SH-SY5Y (cell line): ENCODE data around the gene ITGA2.

Experiments used
- GATA2 ChIP-seq: IDR thresholded peaks from 2 replicates; pipeline ENCODE4 v1.6.1; 2011; ENCODE audit warnings: mild to moderate bottlenecking, low read depth, low read length
- GATA3 ChIP-seq: IDR thresholded peaks from 2 replicates; pipeline ENCODE4 v1.6.1; 2011; ENCODE audit warnings: low read depth, mild to moderate bottlenecking, low read length, moderate library complexity

Gene ITGA2

GRCh38 chr5:53073348-53073747, 84.2 kb downstream of the ITGA2 start:
- TF ChIP-seq GATA3 = no peak
- TF ChIP-seq GATA2 = no peak

GRCh38 chr5:53076014-53076583, 86.9 kb downstream of the ITGA2 start:
- TF ChIP-seq GATA2 = no peak
- no peak for TF ChIP-seq GATA3

- TF ChIP-seq GATA2 (no peak), GATA3 (no peak)
These were observed 91.1 kb downstream of the ITGA2 start for GRCh38 chr5:53080271-53080670.

GRCh38 chr5:53083927-53084326, 94.8 kb downstream of the ITGA2 start:
- TF ChIP-seq GATA3 = no peak
- no peak for TF ChIP-seq GATA2

GRCh38 chr5:53084546-53085255, 95.5 kb downstream of the ITGA2 start:
- TF ChIP-seq GATA2 = no peak
- no peak for TF ChIP-seq GATA3

GRCh38 chr5:53087171-53087570, 98.0 kb downstream of the ITGA2 start:
- TF ChIP-seq GATA3 (no peak), GATA2 (no peak)

- TF ChIP-seq GATA2 = no peak
- TF ChIP-seq GATA3 = no peak
These were observed 98.5 kb downstream of the ITGA2 start for GRCh38 chr5:53087621-53088121.

GRCh38 chr5:53089481-53089991, 100.4 kb downstream of the ITGA2 start:
- TF ChIP-seq GATA2 (no peak), GATA3 (no peak)

- TF ChIP-seq GATA3 (no peak), GATA2 (no peak)
These were observed 101.1 kb downstream of the ITGA2 start for GRCh38 chr5:53090229-53090628.

GRCh38 chr5:53091289-53091688, 102.1 kb downstream of the ITGA2 start:
- TF ChIP-seq GATA2 (no peak), GATA3 (no peak)

GRCh38 chr5:53092242-53092641, 103.1 kb downstream of the ITGA2 start:
- TF ChIP-seq GATA2 = no peak
- no peak for TF ChIP-seq GATA3

GRCh38 chr5:53095217-53095616, 106.1 kb downstream of the ITGA2 start:
- TF ChIP-seq GATA3 (no peak), GATA2 (no peak)

GRCh38 chr5:53095931-53096525, 106.9 kb downstream of the ITGA2 start:
- no peak for TF ChIP-seq GATA2
- TF ChIP-seq GATA3 = no peak

- TF ChIP-seq GATA3 (no peak), GATA2 (no peak)
These were observed 110.4 kb downstream of the ITGA2 start for GRCh38 chr5:53099546-53099945.

GRCh38 chr5:53100606-53101005, 111.5 kb downstream of the ITGA2 start:
- TF ChIP-seq GATA2 (no peak), GATA3 (no peak)
